Keratinocyte (primary cell): ENCODE results near the gene FHIT.

ENCODE experiments used
- CTCF ChIP-seq, 3 experiments: IDR thresholded peaks in 1 of 3; conservative IDR thresholded peaks in 1 of 3; optimal IDR thresholded peaks in 1 of 3; 2 replicates in 2 of 3; 3 replicates in 1 of 3; pipeline versions ENCODE3 to v1.5.1; 2011; ENCODE audit warnings: low read length in 3 of 3, mild to moderate bottlenecking in 3 of 3, moderate library complexity in 2 of 3, control low read depth in 1 of 3, inconsistent platforms in 1 of 3; ENCODE audit not compliant: insufficient read depth in 2 of 3; ENCODE audit errors: extremely low read depth in 1 of 3
- EZH2 ChIP-seq: IDR thresholded peaks from one replicate; pipeline ENCODE4 v1.6.1; 2012; ENCODE audit warnings: inconsistent platforms, mild to moderate bottlenecking, low read length, moderate library complexity

DNA sequence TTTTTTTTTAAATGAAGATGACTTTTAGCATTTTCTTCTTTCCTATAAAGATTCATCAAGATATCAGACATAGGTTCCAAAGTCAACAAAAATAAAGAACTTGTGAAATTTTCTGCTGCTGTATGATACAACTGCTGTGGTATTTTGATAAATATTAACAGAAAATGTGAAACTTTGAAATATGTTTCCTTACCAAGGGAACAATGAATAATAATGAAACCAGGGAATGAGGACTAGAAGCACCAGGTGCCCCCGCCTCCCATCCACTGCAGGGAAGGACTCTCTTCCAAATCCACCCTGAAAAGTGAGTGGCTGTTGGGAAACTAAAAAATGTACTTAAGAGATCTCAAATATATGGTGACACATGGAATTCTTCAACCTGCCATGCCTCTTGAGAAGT is 198.4 kb downstream of the FHIT start:
- TF ChIP-seq EZH2 = no peak
- TF ChIP-seq CTCF (optimal IDR thresholded peaks at IDR 0.05 in 1 of 3, IDR thresholded peaks at IDR 0.05 in 1 of 3, conservative IDR thresholded peaks at IDR 0.05 in 1 of 3; ENCODE audit: extremely low read depth in 1 of 3, insufficient read depth in 2 of 3, low read length in 3 of 3) = no peak
